A673 (cell line): ENCODE measurements around the gene KCNIP3. TPM values are rescaled to one million over a fixed set of nuclear protein-coding genes. Genes with fewer than 3 reads are reported as not detected.

Source experiments
- BruUV-seq: library from RNA; stranded (reverse); fragments of 400-500 nt; replicated peaks from 2 replicates; lab custom pipeline; 2021; lab: Mats Ljungman, UMichigan
- CTCF ChIA-PET: fragments of 300-600 bp; sonication (Branson Sonifier 250); formaldehyde crosslinking; loops from one replicate; lab custom pipeline; 2022; ENCODE audit warnings: antibody characterized with exemption; lab: Charles Lee
- POLR2A ChIA-PET: fragments of 300-600 bp; sonication (Branson Sonifier 250); formaldehyde crosslinking; loops from one replicate; lab custom pipeline; 2022; ENCODE audit warnings: antibody characterized with exemption; ENCODE audit not compliant: low non-redundant PET; lab: Charles Lee
- DNase-seq: peaks from one replicate; pipeline ENCODE4 v3.0.0-alpha.2; 2015; ENCODE audit warnings: low spot score
- H3K27ac ChIP-seq: fragments of 200-600 bp; sonication (generic); 2 replicates; pipeline ENCODE4 v1.5.1; 2016; ENCODE audit warnings: mixed run types, low read depth, mild to moderate bottlenecking, mixed read lengths, antibody characterized with exemption, low read length; ENCODE audit not compliant: poor library complexity, severe bottlenecking
- H3K27me3 ChIP-seq: fragments of 200-600 bp; sonication (generic); replicated peaks from 2 replicates; pipeline ENCODE4 v1.6.1; 2017; ENCODE audit warnings: mixed run types, low read depth, mild to moderate bottlenecking, mixed read lengths, antibody characterized with exemption, low read length; ENCODE audit not compliant: insufficient read depth, poor library complexity
- H3K36me3 ChIP-seq: fragments of 200-600 bp; sonication (generic); 2 replicates; pipeline ENCODE4 v1.6.1; 2016; ENCODE audit warnings: mixed run types, mild to moderate bottlenecking, mixed read lengths, antibody characterized with exemption, low read length; ENCODE audit not compliant: insufficient read depth, poor library complexity, severe bottlenecking
- H3K4me1 ChIP-seq: fragments of 200-600 bp; sonication (generic); 2 replicates; pipeline ENCODE4 v1.6.1; 2017; ENCODE audit warnings: mixed run types, mild to moderate bottlenecking, mixed read lengths, antibody characterized with exemption, low read length; ENCODE audit not compliant: insufficient read depth, poor library complexity, severe bottlenecking
- H3K4me3 ChIP-seq: fragments of 200-600 bp; sonication (generic); 2 replicates; pipeline ENCODE4 v1.5.1; 2016; ENCODE audit warnings: low read depth, mixed run types, mild to moderate bottlenecking, mixed read lengths, low read length; ENCODE audit not compliant: poor library complexity, severe bottlenecking
- H3K9me3 ChIP-seq: fragments of 200-600 bp; sonication (generic); 2 replicates; pipeline ENCODE4 v1.6.1; 2016; ENCODE audit warnings: mixed run types, low read depth, mild to moderate bottlenecking, mixed read lengths, antibody characterized with exemption, low read length; ENCODE audit not compliant: poor library complexity, severe bottlenecking
- CTCF ChIP-seq: fragments of 300-800, 200-600 bp; sonication (generic); conservative IDR thresholded peaks from 2 replicates; pipeline ENCODE4 v1.5.1; 2017; ENCODE audit warnings: low read depth, mild to moderate bottlenecking, antibody characterized with exemption, low read length, moderate library complexity, mixed read lengths
- EZH2 ChIP-seq: fragments of 200-600 bp; sonication (generic); IDR thresholded peaks from 2 replicates; pipeline ENCODE4 v1.6.1; 2017; ENCODE audit warnings: borderline replicate concordance, low read depth, mild to moderate bottlenecking, mixed read lengths, antibody characterized with exemption, low read length; ENCODE audit not compliant: poor library complexity, severe bottlenecking
- intact Hi-C: fragments of 100-400 bp; cut with micrococcal nuclease; formaldehyde crosslinking; loops from one replicate; pipeline ENCODE4 v1.10.0; 2022; ENCODE audit not compliant: unreplicated experiment
- total RNA-seq: library from RNA; stranded (reverse); gene quantifications from 2 replicates; pipeline ENCODE4 v1.2.3, GENCODE V29; 2021

KCNIP3 gene
- total RNA-seq, 1 experiment from 2014 or later = 0.45 TPM

DNA sequence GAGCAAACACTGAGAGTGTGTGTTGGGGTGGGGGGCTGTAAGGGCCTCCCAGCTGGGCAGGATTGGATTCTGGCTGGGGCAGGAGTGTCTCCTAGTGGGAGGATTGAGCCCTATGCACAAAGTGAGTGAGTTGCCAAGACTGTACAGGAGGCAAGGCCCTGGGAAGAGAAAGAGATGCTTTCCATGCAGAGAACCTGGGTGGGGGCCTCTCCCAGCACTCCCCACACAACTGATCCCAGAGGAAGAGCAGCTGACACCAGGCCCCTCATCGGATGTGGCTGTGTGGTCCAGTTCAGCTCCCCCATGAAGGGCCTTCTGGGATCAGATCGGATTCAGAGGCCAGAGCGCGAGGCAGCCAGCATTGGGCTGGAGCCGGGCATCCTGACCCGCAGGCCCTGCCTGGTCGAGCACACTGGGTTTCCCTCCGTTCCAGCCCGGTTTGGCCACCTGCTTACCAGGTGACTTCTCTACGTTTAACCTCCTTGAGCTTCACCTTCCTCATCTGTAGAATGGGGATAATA lies 56.0 kb downstream of the KCNIP3 start:
- no peak for DNase-seq
- Histone ChIP-seq H3K4me3 (no peak overlapping the region), H3K9me3 (no peaks in the 10 kb centered on the region), H3K27ac (no peak overlapping the region), H3K27me3 (peaks cover 7% of the 10 kb centered on the region), H3K36me3 (no peaks in the 10 kb centered on the region), H3K4me1 (no peaks in the 10 kb centered on the region)
- TF ChIP-seq CTCF (no peak), EZH2 (no peak)
- ChIA-PET CTCF (no interaction called here), POLR2A (no interaction called here)
- no TSS peak for BruUV-seq
- intact Hi-C loops = no loop called here

DNA sequence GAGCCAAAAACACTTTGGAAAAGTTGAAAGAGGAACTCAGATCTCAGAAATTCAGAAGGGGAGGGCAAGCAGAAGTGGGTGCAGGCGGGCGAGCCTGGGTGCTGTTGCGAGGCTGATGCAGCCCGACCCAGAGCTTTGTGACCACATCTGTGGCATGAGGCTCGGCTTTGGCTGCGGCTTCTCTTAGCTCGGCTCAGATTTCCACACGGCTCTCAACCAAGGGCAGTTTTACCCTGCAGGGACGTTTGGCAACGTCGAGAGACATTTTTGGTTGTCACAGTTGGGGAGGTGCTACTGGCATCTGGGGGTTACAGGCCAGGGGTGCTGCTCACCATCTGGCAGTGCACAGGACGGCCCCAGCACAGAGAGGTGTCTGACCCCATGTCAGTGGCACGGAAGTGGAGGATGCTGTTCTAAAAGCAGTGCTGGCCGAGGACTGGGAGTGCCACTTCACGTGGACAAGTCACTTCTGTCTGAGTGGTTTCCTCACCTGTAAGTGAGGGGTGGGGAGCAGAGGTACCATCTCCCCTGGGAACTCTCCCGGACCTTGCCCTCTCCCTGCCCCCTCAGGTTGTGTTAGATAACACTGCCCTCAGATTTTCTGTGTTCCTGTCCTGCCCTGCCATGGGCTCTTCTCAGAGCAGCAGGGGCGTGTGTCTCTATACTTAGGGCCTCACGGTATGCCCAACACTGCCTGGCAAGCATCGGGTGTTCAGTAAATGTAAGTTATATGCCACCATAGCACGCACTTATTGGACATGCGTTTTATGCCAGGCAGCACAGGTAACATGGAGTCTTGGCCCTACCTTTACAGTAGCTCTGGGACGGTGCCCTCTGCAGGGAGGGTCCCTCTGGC lies 56.7 kb downstream of the KCNIP3 start:
- intact Hi-C loops = no loop called here
- no peak for DNase-seq
- Histone ChIP-seq H3K27me3 (no peaks in the 10 kb centered on the region), H3K9me3 (no peaks in the 10 kb centered on the region), H3K4me3 (no peak overlapping the region), H3K27ac (no peak overlapping the region), H3K4me1 (no peaks in the 10 kb centered on the region), H3K36me3 (no peaks in the 10 kb centered on the region)
- no TSS peak for BruUV-seq
- POLR2A ChIA-PET = no interaction called here
- CTCF ChIA-PET = interaction anchor here (0.5 kb wide), 1 partner anchor 173 kb away, joined by 4 read pairs; no protein-coding TSS in a partner anchor
- TF ChIP-seq CTCF (no peak), EZH2 (no peak)

- CTCF ChIA-PET = no interaction called here
- no peak for DNase-seq
- Histone ChIP-seq H3K27me3 (no peaks in the 10 kb centered on the region), H3K9me3 (no peaks in the 10 kb centered on the region), H3K4me1 (no peaks in the 10 kb centered on the region), H3K27ac (no peak overlapping the region), H3K4me3 (no peak overlapping the region), H3K36me3 (no peaks in the 10 kb centered on the region)
- intact Hi-C loops = no loop called here
- no TSS peak for BruUV-seq
- POLR2A ChIA-PET = no interaction called here
- TF ChIP-seq EZH2 (no peak), CTCF (no peak)
Observed at GRCh38 chr2:95354469-95354901, 57.3 kb downstream of the KCNIP3 start.
